ENCODE measurements around the gene HRH3.

Gene HRH3

DNA sequence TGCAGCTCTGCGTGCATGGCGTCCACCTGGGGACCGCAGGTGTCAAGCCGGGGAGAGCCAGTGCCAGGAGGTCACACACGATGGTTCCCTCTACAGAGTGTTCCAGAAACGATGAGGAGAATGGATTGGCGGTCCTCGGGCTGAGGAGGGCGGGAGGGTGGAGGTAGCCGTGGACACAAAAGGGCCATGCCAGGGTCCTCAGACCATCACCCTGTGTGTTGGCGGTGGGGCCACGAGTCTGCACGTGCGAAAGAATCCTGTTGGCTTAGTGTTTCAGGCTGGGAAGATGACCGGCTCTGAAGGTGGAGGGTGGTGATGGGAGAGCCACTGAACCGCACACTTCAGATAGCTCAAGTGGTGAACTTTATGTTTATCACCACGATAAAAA lies 13.7 kb downstream of the HRH3 start:
- H3F3A ChIP-seq (ENCODE audit: insufficient read depth) = no peaks in the 10 kb centered on the region
- no peaks in the 10 kb centered on the region for H3K9me3 ChIP-seq (ENCODE audit: insufficient read depth, low read length)
- no peaks in the 10 kb centered on the region for H3K79me2 ChIP-seq (ENCODE audit: insufficient read depth, low read length)
- no peak overlapping the region for H3K27ac ChIP-seq (ENCODE audit: low read depth, low read length)
- H4K20me1 ChIP-seq (ENCODE audit: low read depth, low read length) = no peaks in the 10 kb centered on the region
- no peaks in the 10 kb centered on the region for H3K27me3 ChIP-seq (ENCODE audit: low read length)
- H3K36me3 ChIP-seq (ENCODE audit: low read length) = no peaks in the 10 kb centered on the region
- H3K9ac ChIP-seq (ENCODE audit: low read length) = no peak overlapping the region
- TF ChIP-seq, protein P1, sequence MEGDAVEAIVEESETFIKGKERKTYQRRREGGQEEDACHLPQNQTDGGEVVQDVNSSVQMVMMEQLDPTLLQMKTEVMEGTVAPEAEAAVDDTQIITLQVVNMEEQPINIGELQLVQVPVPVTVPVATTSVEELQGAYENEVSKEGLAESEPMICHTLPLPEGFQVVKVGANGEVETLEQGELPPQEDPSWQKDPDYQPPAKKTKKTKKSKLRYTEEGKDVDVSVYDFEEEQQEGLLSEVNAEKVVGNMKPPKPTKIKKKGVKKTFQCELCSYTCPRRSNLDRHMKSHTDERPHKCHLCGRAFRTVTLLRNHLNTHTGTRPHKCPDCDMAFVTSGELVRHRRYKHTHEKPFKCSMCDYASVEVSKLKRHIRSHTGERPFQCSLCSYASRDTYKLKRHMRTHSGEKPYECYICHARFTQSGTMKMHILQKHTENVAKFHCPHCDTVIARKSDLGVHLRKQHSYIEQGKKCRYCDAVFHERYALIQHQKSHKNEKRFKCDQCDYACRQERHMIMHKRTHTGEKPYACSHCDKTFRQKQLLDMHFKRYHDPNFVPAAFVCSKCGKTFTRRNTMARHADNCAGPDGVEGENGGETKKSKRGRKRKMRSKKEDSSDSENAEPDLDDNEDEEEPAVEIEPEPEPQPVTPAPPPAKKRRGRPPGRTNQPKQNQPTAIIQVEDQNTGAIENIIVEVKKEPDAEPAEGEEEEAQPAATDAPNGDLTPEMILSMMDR (IDR thresholded peaks at IDR 0.05; ENCODE audit: insufficient read depth, low read length, poor library complexity, severe bottlenecking) = no peak
- no peak for TF ChIP-seq EZH2phosphoT487 (conservative IDR thresholded peaks at IDR 0.05; ENCODE audit: low read length)
- H3K4me2 ChIP-seq (ENCODE audit: low read depth, low read length, poor library complexity, severe bottlenecking) = no peak overlapping the region
- no peaks in the 10 kb centered on the region for H3K9me2 ChIP-seq (replicated peaks; ENCODE audit: insufficient read depth, low read length)
- H3K4me3 ChIP-seq (ENCODE audit: insufficient read depth, low read length, poor library complexity, severe bottlenecking) = no peak overlapping the region
- no peak overlapping the region for H2AFZ ChIP-seq (ENCODE audit: low read depth, low read length, severe bottlenecking)

DNA sequence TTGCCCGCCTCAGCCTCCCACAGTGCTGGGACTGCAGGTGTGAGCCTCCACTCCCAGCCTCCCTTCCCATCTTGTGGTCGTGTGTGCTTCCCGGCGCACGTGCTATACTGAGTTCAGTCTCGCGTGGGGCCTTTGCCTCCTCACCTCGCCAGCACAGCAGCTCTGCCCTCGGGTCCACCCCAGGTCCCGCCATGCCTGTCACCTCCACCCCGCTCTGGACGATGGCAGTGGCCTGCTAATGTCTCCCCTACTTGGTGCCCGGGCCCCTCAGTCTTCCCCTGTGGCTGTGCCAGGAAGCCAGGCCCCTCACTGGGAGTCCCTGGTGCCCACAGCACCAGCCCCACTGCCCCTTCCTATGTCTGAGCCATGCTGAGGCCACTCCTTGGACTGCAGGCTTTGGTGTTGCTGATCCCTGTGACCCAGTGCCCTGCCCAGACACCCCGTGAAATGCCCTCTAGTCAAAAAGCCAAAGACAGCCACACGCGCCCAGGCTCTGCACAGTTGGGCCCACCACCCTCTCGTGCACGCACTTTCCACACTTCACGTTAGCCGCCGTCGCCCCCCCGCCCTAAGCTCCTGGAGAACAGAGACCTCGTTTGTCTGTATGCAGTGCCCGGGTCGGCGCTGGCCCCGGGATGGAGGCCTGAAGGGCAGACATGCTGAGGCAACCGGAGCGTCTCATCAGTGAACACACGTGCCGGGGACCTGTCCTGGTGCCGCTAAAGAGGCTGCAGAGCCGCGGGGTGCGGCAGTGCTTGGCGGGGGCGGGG lies 14.3 kb downstream of the HRH3 start:
- Histone ChIP-seq H3K36me3 (ENCODE audit: low read length) (no peaks in the 10 kb centered on the region), H3K9ac (ENCODE audit: low read length) (no peak overlapping the region), H4K20me1 (ENCODE audit: low read depth, low read length) (no peaks in the 10 kb centered on the region), H3K9me2 (replicated peaks; ENCODE audit: insufficient read depth, low read length) (no peaks in the 10 kb centered on the region), H3K79me2 (ENCODE audit: insufficient read depth, low read length) (no peaks in the 10 kb centered on the region), H3K4me3 (ENCODE audit: insufficient read depth, low read length, poor library complexity, severe bottlenecking) (no peak overlapping the region), H3K27me3 (ENCODE audit: low read length) (no peaks in the 10 kb centered on the region), H3K27ac (ENCODE audit: low read depth, low read length) (no peak overlapping the region), H3K4me2 (ENCODE audit: low read depth, low read length, poor library complexity, severe bottlenecking) (no peak overlapping the region), H2AFZ (ENCODE audit: low read depth, low read length, severe bottlenecking) (no peak overlapping the region), H3K9me3 (ENCODE audit: insufficient read depth, low read length) (no peaks in the 10 kb centered on the region), H3F3A (ENCODE audit: insufficient read depth) (no peaks in the 10 kb centered on the region)
- TF ChIP-seq, protein P1 (IDR thresholded peaks at IDR 0.05; ENCODE audit: insufficient read depth, low read length, poor library complexity, severe bottlenecking) = no peak
- no peak for TF ChIP-seq EZH2phosphoT487 (conservative IDR thresholded peaks at IDR 0.05; ENCODE audit: low read length)

DNA sequence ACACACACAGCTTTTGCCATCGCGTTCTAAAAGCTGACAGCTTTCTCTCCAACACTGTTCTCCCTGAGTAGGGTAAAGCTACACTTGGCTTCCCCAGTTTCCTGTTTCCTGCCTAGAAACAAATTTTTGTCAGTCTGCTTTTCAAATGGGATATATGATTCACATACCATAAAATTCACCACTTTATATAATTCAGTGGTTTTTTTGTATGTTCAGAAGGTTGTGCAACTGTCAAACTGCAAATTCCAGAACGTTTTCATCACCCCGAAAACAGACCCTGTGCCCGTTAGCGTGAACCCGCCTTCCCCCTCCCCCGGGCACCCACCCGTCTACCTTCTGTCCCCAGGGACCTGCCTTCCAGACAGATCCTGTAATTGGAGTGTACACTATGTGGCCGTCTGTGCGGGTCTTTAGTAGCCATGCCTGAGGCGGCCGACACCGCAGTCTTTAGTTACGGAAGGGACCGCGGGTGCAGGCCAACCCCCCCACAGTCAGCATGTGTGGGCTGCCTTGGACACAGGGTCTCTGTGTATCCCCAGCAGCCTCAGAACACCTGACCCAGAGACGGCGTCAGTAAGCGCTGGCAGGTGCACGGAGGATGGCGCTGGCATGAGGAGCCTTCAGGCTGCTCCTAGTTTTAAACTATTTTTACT lies 16.6 kb downstream of the HRH3 start:
- Histone ChIP-seq H3F3A (ENCODE audit: insufficient read depth) (no peaks in the 10 kb centered on the region), H3K36me3 (ENCODE audit: low read length) (no peaks in the 10 kb centered on the region), H3K4me3 (ENCODE audit: insufficient read depth, low read length, poor library complexity, severe bottlenecking) (no peak overlapping the region), H3K4me2 (ENCODE audit: low read depth, low read length, poor library complexity, severe bottlenecking) (no peak overlapping the region), H3K9ac (ENCODE audit: low read length) (no peak overlapping the region), H3K27ac (ENCODE audit: low read depth, low read length) (no peak overlapping the region), H3K9me3 (ENCODE audit: insufficient read depth, low read length) (no peaks in the 10 kb centered on the region), H3K27me3 (ENCODE audit: low read length) (no peaks in the 10 kb centered on the region), H4K20me1 (ENCODE audit: low read depth, low read length) (no peaks in the 10 kb centered on the region), H2AFZ (ENCODE audit: low read depth, low read length, severe bottlenecking) (no peak overlapping the region), H3K79me2 (ENCODE audit: insufficient read depth, low read length) (no peaks in the 10 kb centered on the region), H3K9me2 (replicated peaks; ENCODE audit: insufficient read depth, low read length) (no peaks in the 10 kb centered on the region)
- TF ChIP-seq, protein P1 (IDR thresholded peaks at IDR 0.05; ENCODE audit: insufficient read depth, low read length, poor library complexity, severe bottlenecking) = no peak
- no peak for TF ChIP-seq EZH2phosphoT487 (conservative IDR thresholded peaks at IDR 0.05; ENCODE audit: low read length)

Data from SU-DHL-6 (cell line).